ACHN (cell line): ENCODE measurements around the gene IFITM5.
A peak's percentile ranks its signal among the peaks of the same experiment; 100 is the strongest.
"Not testable (repeated sequence)": the region's sequence is repeated elsewhere in the genome, so short reads cannot be mapped to it uniquely, and the experiment has no call there.

Experiments
- DNase-seq: peaks from one replicate; pipeline ENCODE4 v3.0.0-alpha.2; 2015
- in situ Hi-C: cut with HindIII; loops from 2 replicates; pipeline ENCODE4 v1.10.0; 2017; ENCODE audit warnings: low sequenced_read_pairs, low pct_ligation_motif_present, low pct_unique_long_range_greater_than_20kb

Gene IFITM5

DNA sequence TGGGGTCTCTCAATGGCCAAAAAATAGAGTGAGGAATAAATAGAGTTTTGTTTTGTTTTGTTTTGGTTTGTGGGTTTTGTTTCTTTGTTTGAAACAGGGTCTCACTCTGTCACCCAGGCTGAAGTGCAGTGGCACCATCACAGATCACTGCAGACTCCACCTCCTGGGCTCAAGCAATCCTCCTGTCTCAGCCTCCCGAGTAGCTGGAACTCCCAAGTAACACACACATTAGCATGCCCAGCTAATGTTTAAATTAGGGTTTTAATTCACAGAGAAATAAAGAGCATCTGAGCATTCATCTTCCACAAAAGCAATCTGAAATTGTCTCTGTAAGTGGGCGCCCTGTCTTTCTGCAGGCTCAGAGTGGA, 30.5 kb upstream of the IFITM5 start:
- DNase-seq: no peak
- in situ Hi-C loops: no loop called here

DNA sequence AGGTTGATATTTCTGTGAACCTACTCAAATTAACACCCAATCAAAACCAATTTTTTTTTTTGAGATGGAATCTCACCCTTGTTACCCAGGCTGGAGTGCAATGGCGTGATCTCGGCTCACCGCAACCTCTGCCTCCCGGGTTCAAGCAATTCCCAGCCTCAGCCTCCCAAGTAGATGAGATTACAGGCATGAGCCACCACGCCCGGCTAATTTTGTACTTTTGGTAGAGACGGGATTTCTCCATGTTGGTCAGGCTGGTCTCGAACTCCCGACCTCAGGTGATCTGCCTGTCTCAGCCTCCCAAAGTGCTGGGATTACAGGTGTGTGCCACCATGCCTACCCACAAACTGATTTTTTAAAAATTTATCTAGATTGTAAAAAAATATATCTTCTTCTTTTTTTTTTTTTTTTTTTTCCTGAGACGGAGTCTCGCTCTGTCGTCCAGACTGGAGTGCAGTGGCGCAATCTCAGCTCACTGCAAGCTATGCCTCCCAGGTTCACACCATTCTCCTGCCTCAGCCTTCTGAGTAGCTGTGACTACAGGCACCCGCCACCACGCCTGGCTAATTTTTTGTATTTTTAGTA, 29.3 kb upstream of the IFITM5 start:
- DNase-seq, in situ Hi-C loops: not testable (repeated sequence)

DNA sequence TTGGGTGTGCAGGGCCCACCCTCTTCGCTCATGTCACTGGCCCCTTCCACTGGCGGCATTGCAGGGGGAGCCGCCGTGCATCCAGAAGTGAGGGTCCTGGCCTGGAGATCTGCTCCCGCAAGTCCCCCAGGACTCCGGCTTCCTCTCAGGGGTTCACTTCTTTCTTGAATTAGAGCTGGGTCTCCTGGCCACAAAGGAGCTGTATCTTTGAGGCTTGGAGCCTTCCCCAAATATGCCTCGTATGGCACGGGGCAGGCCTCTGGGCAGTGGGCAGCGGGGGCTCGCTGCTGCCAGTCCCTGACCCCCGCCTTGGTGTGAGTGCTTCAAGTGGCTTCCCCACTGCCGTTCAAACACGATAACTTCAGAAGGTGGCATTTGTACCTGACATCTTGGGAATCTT, 28.7 kb upstream of the IFITM5 start:
- DNase-seq: no peak
- in situ Hi-C loops: no loop called here

DNA sequence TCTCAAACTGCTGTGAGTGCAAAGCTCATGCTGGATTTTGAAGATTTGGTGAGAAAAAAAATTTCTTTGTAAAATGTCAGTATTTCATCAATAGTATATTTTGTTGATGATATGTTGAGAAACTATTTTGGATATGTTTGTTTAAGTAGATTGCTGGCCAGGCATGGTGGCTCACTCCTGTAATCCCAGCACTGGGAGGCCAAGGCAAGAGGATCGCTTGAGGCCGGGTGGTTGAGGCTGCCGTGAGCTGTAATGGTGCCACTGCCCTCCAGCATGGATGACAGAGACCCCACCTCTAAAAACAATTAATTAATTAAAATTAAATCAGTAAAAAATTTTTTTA, 28.2 kb upstream of the IFITM5 start:
- in situ Hi-C loops: no loop called here

DNA sequence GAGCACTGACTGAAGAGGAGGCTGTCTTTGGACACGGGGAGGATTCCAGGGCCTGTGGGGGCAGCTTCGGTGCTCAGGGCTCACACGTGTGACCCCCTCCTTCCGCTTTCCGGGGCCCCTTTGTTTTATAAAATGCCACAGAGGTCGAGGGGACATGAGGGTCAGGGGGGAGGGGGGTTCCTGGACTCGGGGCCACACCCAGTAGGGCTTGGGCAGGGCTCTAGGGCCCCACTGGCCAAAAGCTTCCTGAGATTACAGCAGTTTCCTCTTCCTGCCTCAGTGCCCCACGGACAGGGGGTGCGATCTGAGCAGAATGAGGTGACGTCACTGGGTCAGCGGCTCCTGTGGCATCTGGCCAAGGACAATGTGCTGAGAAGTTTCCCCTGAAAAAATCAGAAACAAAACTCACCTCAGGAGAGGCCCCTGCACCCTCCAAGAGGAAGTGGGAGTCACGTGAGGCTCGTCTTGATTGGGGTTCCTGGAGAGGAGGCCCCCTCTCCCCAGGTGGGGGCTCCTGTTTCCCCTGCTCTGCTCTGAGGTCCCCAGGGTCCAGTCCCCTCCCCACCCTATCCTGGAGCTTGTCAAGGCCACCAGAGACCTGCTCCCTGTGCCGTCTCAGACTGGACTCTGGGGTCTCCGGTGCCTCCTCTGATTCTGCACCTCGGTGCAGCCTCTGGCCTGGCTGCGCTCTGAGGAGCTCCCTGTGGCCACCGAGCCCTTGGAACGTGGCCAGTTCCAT, 27.7 kb upstream of the IFITM5 start:
- no peak for DNase-seq
- in situ Hi-C loops: no loop called here

More for the DNA sequence above, 28.2 kb upstream of the IFITM5 start:
- no peak for DNase-seq

DNA sequence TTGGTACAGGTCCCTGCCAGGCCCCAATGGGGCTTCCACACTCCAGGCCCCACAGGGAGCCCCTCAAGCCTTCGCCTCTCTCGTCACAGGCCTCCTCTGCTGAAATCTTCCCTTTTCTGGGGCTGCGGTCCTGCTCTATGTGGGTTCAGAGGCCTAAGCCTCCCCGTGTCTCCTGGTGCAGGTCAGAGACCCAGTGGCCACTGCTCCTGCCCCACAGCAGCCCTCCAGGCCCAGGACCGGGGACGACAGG, 27.2 kb upstream of the IFITM5 start:
- no peak for DNase-seq
- in situ Hi-C loops: no loop called here

DNA sequence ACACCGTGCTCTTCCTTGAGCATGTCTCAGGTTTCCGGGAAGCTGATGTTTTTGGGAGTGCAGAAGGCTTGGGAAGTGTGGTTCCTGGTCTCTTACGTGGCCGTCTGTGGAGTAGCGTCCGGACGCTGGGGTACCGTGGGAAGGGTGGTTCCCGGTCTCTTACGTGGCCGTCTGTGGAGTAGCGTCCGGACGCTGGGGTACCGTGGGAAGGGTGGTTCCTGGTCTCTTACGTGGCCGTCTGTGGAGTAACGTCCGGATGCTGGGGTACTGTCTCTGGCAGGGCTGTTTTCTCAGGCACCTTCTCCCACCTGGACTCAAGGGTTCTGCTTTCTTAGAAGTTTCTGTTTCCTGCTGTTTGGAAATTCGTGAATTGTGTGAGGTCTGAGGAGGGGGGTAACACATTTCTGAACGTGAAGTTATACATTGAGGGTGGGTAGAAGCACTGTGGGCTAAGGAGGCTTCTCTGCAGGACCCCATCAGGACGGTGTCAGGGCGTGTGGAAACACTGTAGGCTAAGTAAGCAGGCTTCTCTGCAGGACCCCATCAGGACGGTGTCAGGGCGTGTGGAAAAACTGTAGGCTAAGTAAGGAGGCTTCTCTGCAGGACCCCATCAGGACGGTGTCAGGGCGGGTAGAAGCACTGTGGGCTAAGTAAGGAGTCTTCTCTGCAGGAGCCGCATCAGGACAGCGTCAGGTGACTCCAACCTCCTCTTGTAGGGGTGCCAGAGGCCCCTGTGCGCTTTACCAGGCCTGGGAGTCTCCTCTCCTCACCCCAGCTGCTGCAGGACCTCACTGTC, 26.7 kb upstream of the IFITM5 start:
- in situ Hi-C loops: no loop called here

DNA sequence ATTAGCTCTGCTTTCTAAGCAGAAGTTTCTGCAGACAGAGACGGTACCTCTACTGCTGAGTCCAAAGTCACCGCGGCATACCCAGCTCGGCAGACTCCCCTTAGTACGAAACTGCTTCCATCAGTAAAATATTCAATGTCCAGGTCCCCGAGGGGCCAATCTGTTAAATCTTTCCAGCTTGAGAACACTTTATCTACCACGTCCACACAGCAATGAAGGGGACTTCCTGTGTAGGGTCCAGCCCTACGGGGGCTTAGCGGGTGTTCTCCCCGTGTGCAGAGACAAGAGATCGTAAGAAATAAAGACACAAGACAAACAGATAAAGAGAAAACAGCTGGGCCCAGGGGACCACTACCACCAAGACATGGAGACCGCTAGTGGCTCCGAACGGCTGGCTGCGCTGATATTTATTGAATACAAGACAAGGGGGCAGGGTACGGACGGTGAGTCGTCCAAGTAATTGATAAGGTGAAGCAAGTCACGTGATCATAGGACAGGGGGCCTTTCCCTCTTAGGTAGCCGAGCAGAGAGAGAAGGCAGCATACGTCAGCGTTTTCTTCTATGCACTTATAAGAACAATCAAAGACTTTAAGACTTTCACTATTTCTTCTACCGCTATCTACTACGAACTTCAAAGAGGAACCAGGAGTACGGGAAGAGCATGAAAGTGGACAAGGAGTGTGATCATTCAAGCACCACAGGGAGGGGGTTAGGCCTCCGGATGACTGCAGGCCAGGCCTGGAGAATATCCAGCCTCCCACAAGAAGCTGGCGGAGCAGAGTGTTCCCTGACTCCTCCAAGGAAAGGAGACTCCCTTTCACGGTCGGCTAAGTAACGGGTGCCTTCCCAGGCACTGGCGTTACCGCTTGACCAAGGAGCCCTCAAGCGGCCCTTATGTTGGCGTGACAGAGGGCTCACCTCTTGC, 25.5 kb upstream of the IFITM5 start:
- in situ Hi-C loops: not testable (repeated sequence)

More for the DNA sequence above, 26.7 kb upstream of the IFITM5 start:
- no peak for DNase-seq

DNA sequence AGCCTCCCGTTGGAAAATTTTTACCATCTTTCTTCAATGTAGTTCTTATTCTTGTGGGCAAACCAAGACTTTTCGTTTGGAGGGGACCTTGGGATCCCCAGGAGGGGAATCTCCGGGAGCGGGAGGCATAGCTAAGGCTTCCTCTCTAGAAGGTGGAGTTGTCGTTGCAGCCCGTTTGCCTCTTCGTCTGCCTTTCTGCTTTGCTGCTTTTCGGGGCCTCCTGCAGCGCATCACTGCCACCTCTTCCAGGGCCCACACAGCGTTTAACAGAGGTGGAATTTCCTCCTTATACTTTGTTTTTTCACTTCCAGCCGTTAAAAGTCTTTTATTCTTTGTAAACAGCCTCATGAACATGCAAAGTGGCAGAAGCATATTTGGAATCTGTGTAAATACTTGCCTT, 24.8 kb upstream of the IFITM5 start:
- in situ Hi-C loops: no loop called here

More for the DNA sequence above, 25.5 kb upstream of the IFITM5 start:
- DNase-seq: not testable (repeated sequence)

DNA sequence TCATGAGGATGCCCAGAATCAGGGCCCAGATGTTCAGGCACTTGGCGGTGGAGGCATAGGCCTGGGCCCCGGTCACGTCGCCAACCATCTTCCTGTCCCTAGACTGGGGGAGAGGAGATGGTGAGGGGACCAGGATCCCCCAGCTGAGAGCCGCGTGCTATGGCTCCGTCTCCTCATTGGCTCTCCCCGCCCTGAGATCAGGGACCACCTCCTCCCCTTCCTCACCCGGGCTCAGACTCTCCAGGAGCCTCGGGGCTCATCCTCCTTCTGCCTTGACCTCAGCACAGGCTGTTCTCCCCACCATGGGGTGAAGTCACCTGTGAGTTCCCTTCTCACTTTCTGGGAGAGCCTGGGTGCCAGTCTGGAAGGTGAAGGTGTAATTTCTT, 20.6 kb upstream of the IFITM5 start:
- in situ Hi-C loops, DNase-seq: not testable (repeated sequence)

More for the DNA sequence above, 24.8 kb upstream of the IFITM5 start:
- no peak for DNase-seq

DNA sequence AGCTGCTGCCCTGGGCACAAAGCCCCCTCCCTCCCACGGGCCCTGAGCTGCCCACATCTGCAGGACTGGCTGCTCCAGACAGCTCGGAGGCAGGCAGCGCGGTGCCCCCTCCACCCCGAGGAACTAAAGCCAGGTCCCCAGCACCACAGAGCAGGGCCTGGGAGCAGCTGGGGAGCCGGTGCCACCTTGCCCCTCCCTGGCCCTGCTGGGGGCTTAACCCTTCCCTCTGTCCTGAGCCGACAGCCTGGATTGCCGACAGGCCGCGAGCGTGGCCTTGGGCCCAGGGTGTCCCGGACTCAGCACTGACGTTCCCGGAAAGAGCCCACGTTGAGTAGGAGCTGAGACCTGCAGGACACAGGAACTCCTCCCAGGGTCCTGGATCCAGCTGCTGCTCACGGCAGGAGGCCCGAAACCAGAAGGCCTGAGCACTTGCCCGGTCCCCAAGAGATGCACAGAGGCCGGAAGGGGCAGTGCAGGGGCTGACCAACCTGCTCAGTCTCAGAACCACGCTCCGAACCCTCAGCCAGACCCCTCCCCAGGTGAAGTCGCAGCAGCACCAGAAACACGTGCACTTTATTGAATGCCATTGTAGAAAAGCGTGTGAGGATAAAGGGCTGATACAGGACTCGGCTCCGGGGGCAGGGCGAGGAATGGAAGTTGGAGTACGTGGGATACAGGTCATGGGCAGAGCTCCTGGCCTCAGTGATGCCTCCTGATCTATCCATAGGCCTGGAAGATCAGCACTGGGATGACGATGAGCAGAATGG, 20.0 kb upstream of the IFITM5 start:
- in situ Hi-C loops: not testable (repeated sequence)
- peak; percentile 16 for DNase-seq

DNA sequence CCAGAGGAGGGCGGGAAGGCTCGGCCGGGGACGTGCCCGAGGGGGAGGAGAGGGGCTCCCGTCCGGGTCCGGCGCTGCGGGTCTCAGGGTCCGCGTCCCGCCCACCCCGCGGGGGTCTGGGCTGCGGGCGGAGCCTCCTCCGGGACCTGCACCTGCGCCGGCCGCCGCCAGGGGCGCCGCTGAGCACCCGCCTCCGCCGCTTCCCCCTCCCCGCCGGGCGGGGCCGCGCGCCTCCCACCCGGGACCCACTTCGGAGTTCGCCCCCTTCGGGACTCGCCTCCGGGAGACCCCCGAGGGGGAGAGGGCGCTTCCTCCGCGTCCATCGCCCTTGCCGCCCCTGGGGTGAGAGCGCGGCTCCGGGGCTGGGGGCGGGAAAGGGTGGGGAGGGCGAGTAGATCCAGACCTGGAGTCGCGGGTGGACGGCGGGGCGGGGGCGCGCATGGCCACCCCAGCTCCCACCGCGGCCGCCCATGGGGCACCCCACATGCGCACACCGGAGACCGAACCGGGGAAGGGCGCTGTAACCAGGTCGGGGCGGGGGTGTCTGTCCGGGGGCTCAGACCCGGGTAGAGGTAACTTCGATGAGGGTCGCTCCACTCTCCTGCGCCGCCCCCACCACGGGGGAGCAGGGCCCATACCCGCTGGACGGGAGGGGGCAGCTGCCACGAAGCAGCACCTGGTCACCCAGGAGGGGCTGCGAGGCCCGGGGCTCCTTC, 19.2 kb upstream of the IFITM5 start:
- DNase-seq, in situ Hi-C loops: not testable (repeated sequence)

DNA sequence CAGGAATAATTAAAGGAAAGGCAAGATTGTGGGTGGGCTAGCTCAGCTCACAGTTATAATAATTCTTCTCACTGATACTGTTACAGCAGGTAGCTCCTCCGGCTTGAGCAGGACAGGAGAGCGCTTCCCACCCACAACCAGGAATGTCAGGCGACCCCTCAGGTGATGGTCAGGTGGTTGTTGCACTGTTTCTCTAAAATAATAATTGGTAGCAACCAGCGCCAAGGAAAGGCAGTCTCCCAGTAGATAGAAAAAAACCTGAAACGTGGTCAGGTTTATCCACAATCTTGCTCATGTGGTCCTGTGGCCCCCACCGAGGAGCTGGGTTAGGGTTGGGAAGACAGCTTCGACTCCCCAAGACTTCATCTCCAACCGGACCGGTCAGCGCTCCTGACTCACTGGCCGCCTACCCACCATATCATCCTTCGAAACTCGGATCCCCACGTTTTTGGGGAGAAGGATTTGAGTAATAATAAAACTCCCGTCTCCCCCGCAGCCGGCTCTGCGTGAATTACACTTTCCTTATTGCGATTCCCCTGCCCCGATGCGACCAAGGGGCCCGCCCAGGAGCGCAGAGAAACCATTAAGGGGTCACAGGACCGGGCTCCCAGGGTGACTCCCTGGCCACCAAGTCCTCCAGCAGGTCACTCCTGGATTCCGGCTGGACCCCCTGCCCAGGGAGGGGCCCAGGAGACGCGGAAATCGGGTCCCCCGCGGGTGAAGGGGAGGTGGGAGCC, 18.5 kb upstream of the IFITM5 start:
- in situ Hi-C loops, DNase-seq: not testable (repeated sequence)

DNA sequence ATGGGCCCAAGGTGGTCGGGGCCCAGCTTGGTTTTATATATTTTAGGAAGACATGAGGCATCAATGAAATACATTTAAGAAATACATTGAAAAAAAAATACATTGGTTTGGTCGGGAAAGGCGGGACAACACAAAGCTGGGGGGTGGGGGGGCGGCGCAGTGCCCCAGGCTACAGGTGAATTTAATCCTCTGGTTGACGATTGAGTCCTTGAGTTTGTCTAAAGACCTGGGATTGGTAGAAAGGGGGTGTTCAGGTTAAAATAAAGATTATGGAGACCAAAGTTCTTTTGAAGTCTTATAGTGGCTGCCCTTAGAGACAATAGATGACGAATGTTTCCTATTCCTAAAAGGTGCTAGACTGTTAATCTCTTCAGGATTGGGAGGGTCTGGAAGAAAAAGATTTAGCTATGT, 17.6 kb upstream of the IFITM5 start:
- in situ Hi-C loops: no loop called here
- no peak for DNase-seq

DNA sequence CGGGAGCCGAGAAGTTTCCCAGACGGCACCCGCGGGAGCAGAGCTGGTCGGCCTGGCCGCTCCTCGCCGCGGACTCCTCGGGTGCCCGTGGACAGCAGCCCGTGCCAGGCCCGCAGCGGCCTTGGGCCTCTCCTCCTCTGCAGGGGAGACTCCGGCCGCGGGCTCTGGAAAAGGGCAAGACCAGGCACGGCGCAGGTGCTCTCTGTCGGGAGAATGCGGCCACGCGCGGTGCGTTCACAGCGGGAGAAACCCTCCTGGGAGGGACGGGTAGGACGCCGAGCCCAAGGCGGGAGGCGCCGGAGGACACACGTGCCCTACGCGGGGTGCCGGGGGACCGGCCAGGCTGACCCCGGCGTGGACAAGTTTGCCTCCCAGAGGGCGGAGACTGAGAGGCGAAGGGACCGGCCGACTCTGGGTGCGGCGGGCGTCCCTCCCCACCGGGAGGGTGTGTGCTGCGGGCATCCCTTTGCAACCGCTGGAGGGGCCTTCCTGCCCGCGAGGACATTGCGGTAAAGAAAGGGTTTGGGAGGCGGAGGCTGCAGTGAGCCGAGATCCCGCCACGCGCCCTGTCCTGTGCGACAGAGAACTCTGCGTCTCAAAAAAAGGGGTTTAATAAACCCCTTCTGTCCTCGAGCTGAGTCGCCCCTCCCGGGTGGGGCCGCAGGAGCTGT, 16.8 kb upstream of the IFITM5 start:
- in situ Hi-C loops: no loop called here

DNA sequence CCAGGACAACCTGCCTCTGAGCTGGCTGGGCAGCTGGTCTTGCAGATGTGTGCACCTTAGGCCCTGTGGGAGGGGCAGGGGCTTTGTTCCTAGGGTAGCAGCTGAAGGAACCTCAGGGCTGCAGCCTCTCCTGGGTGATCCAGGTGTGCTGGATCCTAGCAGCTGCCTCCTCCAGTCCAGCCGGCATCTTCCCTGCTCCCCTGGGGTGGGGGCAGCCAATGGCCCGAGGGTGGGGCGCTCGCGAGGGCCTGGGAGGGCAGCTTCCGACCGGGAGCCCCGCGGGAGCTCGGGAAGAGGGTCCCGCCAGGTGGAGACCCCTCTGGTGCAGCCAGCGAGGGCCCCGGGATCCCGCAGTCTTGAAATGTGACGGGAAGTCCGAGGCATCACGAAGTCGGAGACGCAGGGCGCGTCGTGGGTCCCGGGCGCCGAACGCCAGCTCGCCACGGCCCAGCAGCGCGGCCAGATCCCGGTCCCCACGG, 16.2 kb upstream of the IFITM5 start:
- in situ Hi-C loops: no loop called here
- DNase-seq: no peak

More for the DNA sequence above, 16.8 kb upstream of the IFITM5 start:
- no peak for DNase-seq
